SW 1271 (cell line): ENCODE results near the gene ROR2.

Source experiments
- DNase-seq, 2 experiments: peaks; one replicate each; lab custom pipeline; 2025; lab: John Stamatoyannopoulos, UW

ROR2 gene

GRCh38 chr9:91771864-91772263 lies 178.2 kb downstream of the ROR2 start:
- no peak for DNase-seq

- no peak for DNase-seq
Measured at GRCh38 chr9:91771027-91771426, 179.0 kb downstream of the ROR2 start.

- no peak for DNase-seq
Measured at GRCh38 chr9:91770229-91770628, 179.8 kb downstream of the ROR2 start.

GRCh38 chr9:91768977-91769916 lies 180.8 kb downstream of the ROR2 start:
- DNase-seq, result no peak

GRCh38 chr9:91768507-91768906 lies 181.5 kb downstream of the ROR2 start:
- no peak for DNase-seq

- DNase-seq, result no peak
Measured at GRCh38 chr9:91766315-91767069, 183.5 kb downstream of the ROR2 start.

GRCh38 chr9:91765296-91765695 lies 184.7 kb downstream of the ROR2 start:
- DNase-seq, result no peak

GRCh38 chr9:91764661-91765060 lies 185.4 kb downstream of the ROR2 start:
- no peak for DNase-seq

GRCh38 chr9:91761362-91761761 lies 188.7 kb downstream of the ROR2 start:
- DNase-seq, result no peak

GRCh38 chr9:91760906-91761305 lies 189.1 kb downstream of the ROR2 start:
- no peak for DNase-seq

- peak; percentile 26 to 28 for DNase-seq
Measured at GRCh38 chr9:91758491-91758981, 191.5 kb downstream of the ROR2 start.

- DNase-seq, result no peak
Measured at GRCh38 chr9:91757782-91758181, 192.2 kb downstream of the ROR2 start.

- DNase-seq, result no peak
Measured at GRCh38 chr9:91756510-91756780, 193.6 kb downstream of the ROR2 start.

GRCh38 chr9:91755761-91756509 lies 194.1 kb downstream of the ROR2 start:
- no peak for DNase-seq

- no peak for DNase-seq
Measured at GRCh38 chr9:91753711-91754110, 196.3 kb downstream of the ROR2 start.

- DNase-seq, result no peak
Measured at GRCh38 chr9:91751922-91752321, 198.1 kb downstream of the ROR2 start.

GRCh38 chr9:91750343-91750742 lies 199.7 kb downstream of the ROR2 start:
- DNase-seq, result no peak

GRCh38 chr9:91746904-91747303 lies 203.1 kb downstream of the ROR2 start:
- no peak for DNase-seq

GRCh38 chr9:91746357-91746756 lies 203.7 kb downstream of the ROR2 start:
- DNase-seq, result no peak

- DNase-seq, result no peak
Measured at GRCh38 chr9:91744114-91744513, 205.9 kb downstream of the ROR2 start.

- peak in 1 of 2 experiments; percentile 7 for DNase-seq
Measured at GRCh38 chr9:91741522-91741921, 208.5 kb downstream of the ROR2 start.

- no peak for DNase-seq
Measured at GRCh38 chr9:91740701-91741100, 209.3 kb downstream of the ROR2 start.
